H1 (cell line): ENCODE results near the gene SUCLG2.
"Not testable (repeated sequence)": the region's sequence is repeated elsewhere in the genome, so short reads cannot be mapped to it uniquely, and the experiment has no call there.

ENCODE experiments used
- BACH1 ChIP-seq: IDR thresholded peaks from 2 replicates; pipeline ENCODE4 v1.6.1; 2012; ENCODE audit warnings: low read length, improper control_type of control experiment
- CBX5 ChIP-seq: fragments of 300-800, 300-1000 bp; sonication (generic); IDR thresholded peaks from 2 replicates; pipeline ENCODE4 v1.7.1; 2016; ENCODE audit warnings: antibody characterized with exemption, low read length, low read depth
- JUN ChIP-seq: IDR thresholded peaks from 2 replicates; pipeline ENCODE4 v1.6.1; 2011; ENCODE audit warnings: low read depth, mild to moderate bottlenecking, improper control_type of control experiment, low read length
- KDM5A ChIP-seq: fragments of 200-600 bp; IDR thresholded peaks from 2 replicates; pipeline ENCODE4 v1.7.1; 2012; ENCODE audit warnings: mild to moderate bottlenecking, low read length, inconsistent platforms, mixed read lengths
- POLR2A ChIP-seq, 2 experiments: IDR thresholded peaks; 1 replicate in 1 of 2; 2 replicates in 1 of 2; pipeline ENCODE4 v1.6.1; 2011; ENCODE audit warnings: low read depth in 2 of 2, low read length in 2 of 2, mild to moderate bottlenecking in 2 of 2; ENCODE audit errors: control extremely low read depth in 1 of 2
- POLR2AphosphoS5 ChIP-seq: IDR thresholded peaks from 2 replicates; pipeline ENCODE4 v1.6.1; 2011; ENCODE audit warnings: low read depth, low read length
- RAD21 ChIP-seq, 2 experiments: IDR thresholded peaks in 1 of 2; conservative IDR thresholded peaks in 1 of 2; 2 replicates each; pipeline ENCODE4 v1.6.1; 2011; ENCODE audit warnings: low read depth in 2 of 2, low read length in 2 of 2, improper control_type of control experiment in 1 of 2, inconsistent platforms in 1 of 2, mild to moderate bottlenecking in 1 of 2, moderate library complexity in 1 of 2
- TF ChIP-seq, protein P1 (sequence below): IDR thresholded peaks from 2 replicates; pipeline ENCODE4 v1.6.1; 2012; ENCODE audit warnings: inconsistent platforms
- TF ChIP-seq, protein P2 (sequence below), 3 experiments: IDR thresholded peaks; 1 replicate in 2 of 3; 2 replicates in 1 of 3; pipeline versions ENCODE4 v1.5.1 to v1.6.1; 2011; ENCODE audit warnings: low read length in 3 of 3, mild to moderate bottlenecking in 3 of 3, inconsistent platforms in 2 of 3, low read depth in 1 of 3, moderate library complexity in 1 of 3; ENCODE audit not compliant: insufficient read depth in 1 of 3; ENCODE audit errors: control extremely low read depth in 1 of 3

DNA sequence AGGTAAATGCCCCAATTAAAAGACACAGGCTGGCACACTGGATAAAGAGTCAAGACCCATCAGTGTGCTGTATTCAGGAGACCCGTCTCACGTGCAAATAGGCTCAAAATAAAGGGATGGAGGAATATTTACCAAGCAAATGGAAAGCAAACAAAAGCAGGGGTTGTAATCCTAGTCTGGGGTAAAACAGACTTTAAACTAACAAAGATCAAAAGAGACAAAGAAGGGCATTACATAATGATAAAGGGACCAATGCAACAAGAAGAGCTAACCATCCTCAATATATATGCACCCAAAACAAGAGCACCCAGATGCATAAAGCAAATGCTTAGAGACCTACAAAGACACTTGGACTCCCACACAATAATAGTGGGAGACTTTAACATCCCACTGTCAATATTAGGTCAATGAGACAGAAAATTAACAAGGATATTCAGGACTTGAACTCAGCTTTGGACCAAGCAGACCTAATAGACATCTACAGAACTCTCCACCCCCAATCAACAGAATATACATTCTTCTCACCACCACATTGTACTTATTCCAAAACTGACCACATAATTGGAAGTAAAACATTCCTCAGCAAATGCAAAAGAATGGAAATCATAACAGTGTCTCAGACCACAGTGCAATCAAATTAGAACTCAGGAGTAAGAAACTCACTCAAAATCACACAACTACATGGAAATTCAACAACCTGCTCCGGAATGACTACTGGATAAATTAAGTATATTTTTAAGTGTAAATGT lies 111.7 kb downstream of the SUCLG2 start:
- TF ChIP-seq POLR2AphosphoS5; RAD21 (IDR thresholded peaks at IDR 0.05 in 1 of 2, conservative IDR thresholded peaks at IDR 0.05 in 1 of 2; ENCODE audit: low read depth in 2 of 2, low read length in 2 of 2); POLR2A (IDR thresholded peaks at IDR 0.05; ENCODE audit: control extremely low read depth in 1 of 2, low read depth in 2 of 2, low read length in 2 of 2); JUN; KDM5A; BACH1; CBX5: not testable (repeated sequence)
- TF ChIP-seq, protein P1, sequence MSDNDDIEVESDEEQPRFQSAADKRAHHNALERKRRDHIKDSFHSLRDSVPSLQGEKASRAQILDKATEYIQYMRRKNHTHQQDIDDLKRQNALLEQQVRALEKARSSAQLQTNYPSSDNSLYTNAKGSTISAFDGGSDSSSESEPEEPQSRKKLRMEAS: not testable (repeated sequence)
- TF ChIP-seq, protein P2, sequence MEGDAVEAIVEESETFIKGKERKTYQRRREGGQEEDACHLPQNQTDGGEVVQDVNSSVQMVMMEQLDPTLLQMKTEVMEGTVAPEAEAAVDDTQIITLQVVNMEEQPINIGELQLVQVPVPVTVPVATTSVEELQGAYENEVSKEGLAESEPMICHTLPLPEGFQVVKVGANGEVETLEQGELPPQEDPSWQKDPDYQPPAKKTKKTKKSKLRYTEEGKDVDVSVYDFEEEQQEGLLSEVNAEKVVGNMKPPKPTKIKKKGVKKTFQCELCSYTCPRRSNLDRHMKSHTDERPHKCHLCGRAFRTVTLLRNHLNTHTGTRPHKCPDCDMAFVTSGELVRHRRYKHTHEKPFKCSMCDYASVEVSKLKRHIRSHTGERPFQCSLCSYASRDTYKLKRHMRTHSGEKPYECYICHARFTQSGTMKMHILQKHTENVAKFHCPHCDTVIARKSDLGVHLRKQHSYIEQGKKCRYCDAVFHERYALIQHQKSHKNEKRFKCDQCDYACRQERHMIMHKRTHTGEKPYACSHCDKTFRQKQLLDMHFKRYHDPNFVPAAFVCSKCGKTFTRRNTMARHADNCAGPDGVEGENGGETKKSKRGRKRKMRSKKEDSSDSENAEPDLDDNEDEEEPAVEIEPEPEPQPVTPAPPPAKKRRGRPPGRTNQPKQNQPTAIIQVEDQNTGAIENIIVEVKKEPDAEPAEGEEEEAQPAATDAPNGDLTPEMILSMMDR (IDR thresholded peaks at IDR 0.05; ENCODE audit: control extremely low read depth in 1 of 3, insufficient read depth in 1 of 3, low read depth in 1 of 3, low read length in 3 of 3): not testable (repeated sequence)
